HG03159 (cell line): ENCODE data around the gene PRRT1.
"Not testable (repeated sequence)": the region's sequence is repeated elsewhere in the genome, so short reads cannot be mapped to it uniquely, and the experiment has no call there.

Source experiments
- ATAC-seq: cut with Tn5 transposase; IDR thresholded peaks from one replicate; pipeline ENCODE4 v1.9.1; 2021; ENCODE audit warnings: mild to moderate bottlenecking, moderate library complexity; ENCODE audit not compliant: unreplicated experiment

The PRRT1 gene

GRCh38 chr6:32151863-32152768, at the start of gene PRRT1:
PRRT1 (minus strand) TSS chr6:32151939; CDS start chr6:32151827, 112 bp downstream.
- ATAC-seq: no peak

DNA sequence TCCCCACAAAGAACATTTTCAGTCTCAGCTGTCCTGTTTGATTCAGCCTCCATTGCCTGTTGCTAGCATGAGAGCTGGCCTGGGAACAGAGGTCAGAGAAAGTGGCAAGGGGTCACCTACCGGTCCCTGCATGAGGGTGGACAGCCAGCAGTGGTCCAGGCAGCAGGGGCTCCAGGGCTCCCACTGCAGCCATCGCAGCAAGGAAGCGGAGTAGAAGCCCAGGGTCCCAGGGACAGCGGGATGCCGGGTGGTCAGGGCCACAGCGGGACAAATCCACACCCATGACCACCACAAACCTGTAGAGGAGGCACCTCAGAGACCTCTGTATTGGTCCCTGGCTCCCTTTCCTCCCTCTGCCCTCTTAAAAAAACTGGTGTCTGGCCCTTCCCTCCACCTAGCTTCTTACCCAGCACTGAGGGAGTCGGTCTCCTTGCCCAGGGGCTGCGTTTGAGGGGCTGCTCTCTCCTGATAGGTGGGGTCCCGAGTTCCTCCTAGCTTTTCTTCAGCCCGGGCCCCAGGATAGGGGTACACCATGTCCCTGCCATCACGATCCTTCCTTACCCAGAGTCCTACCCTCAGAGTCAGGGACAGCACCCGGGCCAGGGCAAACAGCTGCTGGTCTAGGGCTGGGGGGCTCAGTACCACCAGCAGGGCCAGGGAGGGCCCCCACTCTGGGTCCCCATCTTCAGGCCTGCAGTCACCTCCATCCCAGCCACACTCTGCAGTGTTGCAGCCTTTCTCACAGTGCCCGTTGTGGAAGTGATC, 49.2 kb upstream of the PRRT1 start:
- no peak for ATAC-seq

GRCh38 chr6:32198866-32199265, 47.1 kb upstream of the PRRT1 start:
- no peak for ATAC-seq

DNA sequence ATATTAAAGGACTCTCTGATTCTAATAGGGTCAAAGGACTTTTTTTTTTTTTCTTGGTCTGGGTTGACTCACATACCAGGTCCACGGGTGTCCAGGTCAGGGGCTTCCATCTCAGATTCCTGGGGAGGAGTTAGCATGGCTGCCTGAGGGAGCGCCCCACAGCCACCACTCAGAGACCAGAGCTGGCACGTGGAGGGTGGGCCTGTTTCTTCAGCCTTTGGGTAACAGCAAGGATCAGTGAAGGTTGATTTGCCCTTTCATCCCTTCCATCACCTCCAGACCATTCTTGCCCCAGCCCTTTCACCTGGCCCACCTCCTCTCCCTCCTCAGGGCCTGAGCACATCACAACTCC, 46.6 kb upstream of the PRRT1 start:
- no peak for ATAC-seq

GRCh38 chr6:32196682-32197616, 45.2 kb upstream of the PRRT1 start:
- ATAC-seq: no peak

GRCh38 chr6:32195902-32196681, 44.4 kb upstream of the PRRT1 start:
- peak; percentile 76 for ATAC-seq

- ATAC-seq: peak; percentile 69
Observed at GRCh38 chr6:32195652-32195901, 43.8 kb upstream of the PRRT1 start.

DNA sequence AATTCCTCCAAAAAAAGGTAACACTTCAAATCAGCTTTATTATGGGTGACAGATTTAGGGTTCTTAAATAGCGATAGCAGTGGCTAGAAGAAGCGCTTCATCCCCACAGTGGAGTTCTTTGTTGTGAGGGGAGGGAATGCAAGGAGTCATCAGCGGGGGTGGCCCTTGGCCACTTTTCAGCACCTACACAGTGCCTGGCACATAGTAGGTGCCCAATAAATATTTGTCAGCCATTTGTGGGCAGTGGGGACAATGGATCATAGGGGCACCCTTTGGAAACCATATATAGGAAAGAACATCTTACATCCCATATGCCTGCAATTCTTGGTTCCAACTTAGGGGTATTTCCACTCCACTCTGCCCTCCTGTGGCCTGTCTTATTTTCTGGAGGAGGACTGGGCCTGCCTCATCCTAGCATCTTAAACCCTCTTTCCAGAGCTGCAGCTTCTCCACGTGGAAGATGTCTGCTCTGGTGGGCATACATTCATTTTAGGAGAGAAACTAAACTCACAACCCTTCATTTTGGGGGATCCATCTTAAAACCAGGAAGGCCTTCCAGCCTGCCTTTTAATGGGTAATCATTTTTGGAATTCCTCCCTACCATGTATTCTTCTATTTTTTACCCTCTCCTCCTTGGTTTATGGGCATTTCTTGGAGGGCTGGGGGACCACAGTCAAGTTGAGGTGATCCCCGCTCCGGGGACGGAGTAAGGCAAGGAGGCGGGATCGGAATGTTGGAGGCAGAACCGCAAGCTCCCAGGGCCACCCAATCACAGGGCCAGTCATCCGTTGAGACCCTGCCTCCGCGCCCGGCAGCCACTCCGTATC, 43.3 kb upstream of the PRRT1 start:
- ATAC-seq: no peak

GRCh38 chr6:32194388-32194787, 42.6 kb upstream of the PRRT1 start:
- ATAC-seq: no peak

DNA sequence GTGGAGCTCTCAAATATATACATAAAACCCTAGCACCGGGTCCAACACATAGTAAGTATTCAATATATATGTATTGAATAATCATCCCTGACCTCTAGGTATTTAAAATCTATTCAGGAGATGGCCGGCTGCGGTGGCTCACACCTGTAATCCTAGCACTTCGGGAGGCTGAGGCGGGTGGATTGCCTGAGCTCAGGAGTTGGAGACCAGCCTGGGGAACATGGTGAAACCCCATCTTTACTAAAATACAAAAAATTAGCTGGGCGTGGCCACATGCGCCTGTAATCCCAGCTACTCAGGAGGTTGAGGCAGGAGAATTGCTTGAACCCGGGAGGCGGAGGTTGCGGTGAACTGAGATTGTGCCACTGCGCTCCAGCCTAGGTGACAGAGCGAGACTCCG, 41.4 kb upstream of the PRRT1 start:
- ATAC-seq: not testable (repeated sequence)

GRCh38 chr6:32192608-32193039, 40.9 kb upstream of the PRRT1 start, which contains the start of gene GPSM3:
GPSM3 (minus strand) TSS chr6:32192643; CDS start chr6:32192513, 130 bp downstream.
- ATAC-seq: no peak

DNA sequence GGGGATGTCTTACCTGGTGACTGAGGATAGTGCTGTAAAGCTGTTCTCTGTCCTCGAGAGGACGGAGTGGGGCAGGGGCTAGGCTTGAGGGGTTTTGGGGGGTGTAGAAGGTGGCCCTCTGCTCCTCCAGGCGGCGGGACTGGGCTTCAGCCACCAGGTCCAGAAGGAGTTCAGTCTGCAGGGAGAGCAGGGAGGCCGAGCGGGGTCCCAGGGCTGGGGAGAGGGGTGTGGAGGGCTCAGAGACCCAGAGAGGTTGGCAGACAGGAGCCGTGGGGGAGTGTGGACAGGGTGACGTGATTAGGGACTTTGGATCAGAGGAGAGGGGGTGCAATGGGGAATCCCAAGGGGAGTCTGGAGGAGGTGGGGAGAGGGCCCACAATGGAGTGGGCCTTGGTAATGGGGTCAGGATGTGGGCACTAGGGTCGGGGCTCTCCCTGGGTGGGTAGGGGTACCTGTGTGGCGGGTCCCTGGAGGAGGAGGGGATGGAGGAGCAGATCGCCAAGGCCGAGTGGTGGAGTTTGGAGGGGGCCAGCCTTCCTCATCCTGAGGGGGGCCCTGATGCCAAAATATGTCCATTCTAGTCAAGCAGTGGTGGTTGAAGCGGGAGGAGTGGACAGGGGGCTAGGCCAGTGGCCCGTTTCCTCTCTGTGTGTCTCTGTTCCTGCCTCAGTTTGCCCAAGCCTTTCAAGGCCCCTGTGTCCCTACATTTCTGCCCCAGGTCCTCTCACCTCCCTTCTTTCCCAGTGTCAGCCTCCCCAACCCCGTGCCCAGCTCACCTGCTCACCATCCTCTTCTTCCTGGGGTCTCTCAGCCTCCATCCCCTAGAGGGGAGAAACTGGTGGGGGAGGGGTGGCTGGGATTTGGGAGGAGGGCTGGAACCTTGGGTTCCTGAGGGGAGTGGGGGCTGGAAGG, 40.2 kb upstream of the PRRT1 start:
- ATAC-seq: no peak

DNA sequence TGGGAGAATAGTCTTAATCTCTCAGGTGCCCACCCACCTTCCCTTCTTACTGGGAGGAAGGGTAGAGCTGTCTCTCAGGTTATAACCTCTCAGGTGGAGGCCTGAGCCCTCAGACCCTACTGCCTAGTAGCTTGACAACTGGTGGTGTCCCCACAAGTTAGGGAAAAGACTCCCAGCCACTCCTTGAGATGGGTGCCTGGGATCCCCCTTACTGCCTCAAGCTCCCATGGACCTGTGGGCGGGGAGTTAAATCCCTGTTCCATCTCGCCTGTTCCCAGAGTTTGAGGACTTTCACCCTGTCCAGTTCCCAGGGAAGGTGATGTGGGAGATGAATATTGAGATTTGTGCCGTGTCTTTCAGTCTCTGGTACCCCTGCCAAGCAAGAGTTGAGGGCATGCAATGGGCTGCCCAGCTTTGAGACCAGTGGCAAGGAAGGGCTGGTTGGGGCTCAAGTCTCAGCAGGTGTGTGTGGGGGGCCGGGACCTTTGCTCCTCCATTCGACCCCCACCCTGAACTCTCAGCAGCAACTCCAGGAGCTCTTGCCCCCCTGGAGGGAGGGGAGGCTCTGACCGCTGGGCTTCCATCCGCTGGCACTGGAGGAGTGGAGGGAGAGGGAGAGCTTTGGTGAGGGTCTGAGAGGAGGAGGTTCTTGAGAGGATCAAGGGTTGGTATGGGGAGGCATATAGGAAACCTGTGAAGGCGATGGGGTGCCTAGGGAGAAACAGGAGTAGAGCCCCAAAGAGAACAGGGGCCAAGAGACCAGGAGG, 39.4 kb upstream of the PRRT1 start:
- ATAC-seq: no peak

- ATAC-seq: no peak
Observed at GRCh38 chr6:32190054-32190851, 38.5 kb upstream of the PRRT1 start, which contains the start of gene PBX2. PBX2 (minus strand) TSS chr6:32190202; CDS start chr6:32189915, 287 bp downstream.

- ATAC-seq: no peak
Observed at GRCh38 chr6:32189742-32190053, 38.0 kb upstream of the PRRT1 start.

GRCh38 chr6:32189069-32189741, 37.5 kb upstream of the PRRT1 start:
- ATAC-seq: no peak
